Measurements from ENCODE around the gene FAAH2.

GRCh38 chrX:57313583-57314215, 27.2 kb downstream of the FAAH2 start:
- TF ChIP-seq CTCF (IDR thresholded peaks at IDR 0.05; ENCODE audit: low read length) (no peak), EZH2phosphoT487 (IDR thresholded peaks at IDR 0.05; ENCODE audit: low read length) (no peak), EZH2 (optimal IDR thresholded peaks at IDR 0.05; ENCODE audit: low read depth, low read length) (no peak)

All from MM.1S (cell line).